BLaER1 (cell line): ENCODE data around the gene PLBD1.

Experiments
- H3K27ac ChIP-seq: shearing (Covaris generic); formaldehyde crosslinking; 2 replicates; pipeline ENCODE4 v1.8.1; 2022
- H3K27me3 ChIP-seq: shearing (Covaris generic); formaldehyde crosslinking; 2 replicates; pipeline ENCODE4 v1.8.1; 2022
- H3K36me3 ChIP-seq: shearing (Covaris generic); formaldehyde crosslinking; 2 replicates; pipeline ENCODE4 v1.8.1; 2022
- H3K4me1 ChIP-seq: shearing (Covaris generic); formaldehyde crosslinking; 2 replicates; pipeline ENCODE4 v1.8.1; 2022
- H3K4me2 ChIP-seq: shearing (Covaris generic); formaldehyde crosslinking; 2 replicates; pipeline ENCODE4 v1.8.1; 2022
- H3K4me3 ChIP-seq: shearing (Covaris generic); formaldehyde crosslinking; 2 replicates; pipeline ENCODE4 v1.8.1; 2022
- H3K9ac ChIP-seq: shearing (Covaris generic); formaldehyde crosslinking; 2 replicates; pipeline ENCODE4 v1.8.1; 2022
- H3K9me3 ChIP-seq: shearing (Covaris generic); formaldehyde crosslinking; 2 replicates; pipeline ENCODE4 v1.8.1; 2022
- H4K20me1 ChIP-seq: shearing (Covaris generic); formaldehyde crosslinking; 2 replicates; pipeline ENCODE4 v1.8.1; 2022
- Cebpa-rat ChIP-seq: shearing (Covaris generic); IDR thresholded peaks from 2 replicates; pipeline ENCODE4 v1.8.1; 2022

Gene PLBD1

GRCh38 chr12:14471497-14471896 lies 96.2 kb downstream of the PLBD1 start:
- Histone ChIP-seq H3K36me3 (peaks cover 77% of the 10 kb centered on the region), H3K9ac (no peak overlapping the region), H3K27ac (no peak overlapping the region), H4K20me1 (no peaks in the 10 kb centered on the region), H3K4me1 (no peaks in the 10 kb centered on the region), H3K4me3 (no peak overlapping the region), H3K4me2 (no peak overlapping the region), H3K27me3 (no peaks in the 10 kb centered on the region), H3K9me3 (peaks cover 50% of the 10 kb centered on the region)
- no peak for TF ChIP-seq Cebpa-rat

DNA sequence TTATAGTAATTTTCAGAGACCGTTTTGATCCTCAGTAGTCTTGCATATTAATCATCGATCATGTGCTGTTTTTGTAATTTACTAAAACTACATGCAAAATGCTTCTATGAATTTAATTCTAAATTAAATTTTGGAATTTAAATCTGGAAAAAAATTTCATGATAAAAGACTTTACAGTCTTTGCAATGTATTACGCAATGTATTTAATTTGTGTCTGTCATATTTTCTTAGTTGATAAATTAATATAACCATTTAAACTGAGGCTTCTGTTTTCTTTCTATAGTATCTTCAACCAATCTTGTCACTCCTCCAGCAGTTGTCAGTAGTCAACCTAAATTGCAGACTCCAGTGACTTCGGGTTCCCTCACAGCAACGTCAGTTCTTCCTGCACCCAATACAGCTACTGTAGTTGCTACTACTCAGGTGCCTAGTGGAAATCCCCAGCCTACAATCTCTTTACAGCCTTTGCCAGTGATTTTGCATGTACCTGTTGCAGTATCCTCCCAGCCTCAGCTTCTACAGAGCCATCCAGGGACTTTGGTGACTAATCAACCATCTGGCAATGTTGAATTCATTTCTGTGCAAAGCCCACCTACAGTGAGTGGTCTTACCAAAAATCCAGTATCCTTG lies 107.4 kb downstream of the PLBD1 start:
- Histone ChIP-seq H3K36me3 (peaks cover 70% of the 10 kb centered on the region), H3K27ac (no peak overlapping the region), H3K9me3 (no peaks in the 10 kb centered on the region), H3K4me1 (no peaks in the 10 kb centered on the region), H3K4me2 (no peak overlapping the region), H3K4me3 (no peak overlapping the region), H4K20me1 (no peaks in the 10 kb centered on the region), H3K9ac (no peak overlapping the region), H3K27me3 (no peaks in the 10 kb centered on the region)
- TF ChIP-seq Cebpa-rat, result peak; percentile 54; the same call in 1 of the 2 replicates

DNA sequence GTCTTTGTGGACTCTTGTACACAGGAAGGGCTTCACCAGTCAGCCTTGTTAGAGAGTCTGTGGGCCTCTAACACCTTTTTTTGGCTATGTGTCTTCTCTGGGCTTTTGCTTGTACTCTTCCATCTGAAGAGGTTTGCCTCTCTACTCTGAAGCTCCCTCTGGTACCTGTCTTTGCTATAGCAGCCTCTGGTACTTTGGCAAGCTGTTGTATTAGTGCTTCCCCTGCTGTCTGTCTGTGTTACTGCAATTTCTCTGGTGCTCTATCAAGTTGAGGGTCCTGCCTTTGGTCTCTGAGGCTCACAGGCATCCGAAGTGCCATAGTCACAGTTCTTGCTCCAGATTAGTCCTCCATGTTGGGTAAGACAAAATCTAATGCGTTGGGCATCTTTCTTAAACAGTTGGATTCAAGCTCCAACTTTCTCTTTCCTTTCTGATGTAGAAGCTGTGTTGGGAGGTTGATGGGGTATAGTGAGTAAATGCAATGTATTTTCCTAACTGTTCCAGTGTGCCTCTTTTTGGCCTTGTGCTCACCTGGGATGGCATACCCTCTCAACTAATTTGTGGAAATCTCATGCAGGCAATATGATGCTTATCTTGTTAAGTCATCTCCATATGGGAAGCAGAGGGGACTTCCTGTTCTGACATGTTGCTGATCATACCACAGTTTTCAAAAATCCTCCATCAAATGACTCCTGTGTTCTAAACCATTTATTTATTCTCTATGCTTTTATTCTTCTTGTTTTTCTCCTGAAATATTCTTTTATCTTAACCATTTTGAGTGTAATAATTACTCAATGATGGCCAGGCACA lies 113.4 kb downstream of the PLBD1 start:
- H3K4me1 ChIP-seq, result no peaks in the 10 kb centered on the region; the same call in 1 of the 2 replicates
- H3K9me3 ChIP-seq, result no peaks in the 10 kb centered on the region
- H3K27ac ChIP-seq, result no peak overlapping the region
- no peak overlapping the region for H3K4me3 ChIP-seq
- H3K27me3 ChIP-seq, result no peaks in the 10 kb centered on the region
- H3K36me3 ChIP-seq, result peaks cover 78% of the 10 kb centered on the region
- H3K4me2 ChIP-seq, result no peak overlapping the region
- no peak for TF ChIP-seq Cebpa-rat
- H3K9ac ChIP-seq, result no peak overlapping the region
- peaks cover 8% of the 10 kb centered on the region; the same call in 1 of the 2 replicates for H4K20me1 ChIP-seq
